Activated CD8-positive, alpha-beta memory T cell treated with anti-CD3 and anti-CD28 coated beads, Interleukin-2, amount 50 U/mL, for 24 hours (primary cell): Measurements from ENCODE around the gene PIK3CD.
A peak's percentile ranks its signal among the peaks of the same experiment; 100 is the strongest.

Experiments used
- DNase-seq: peaks from one replicate; pipeline ENCODE4 v3.0.0-alpha.2; 2020; ENCODE audit errors: extremely low read depth

The PIK3CD gene

GRCh38 chr1:9719978-9720722 lies 68.6 kb downstream of the PIK3CD start:
- no peak for DNase-seq

- no peak for DNase-seq
Measured at GRCh38 chr1:9720785-9721605, 69.5 kb downstream of the PIK3CD start.

GRCh38 chr1:9721606-9722377 lies 70.3 kb downstream of the PIK3CD start:
- DNase-seq: peak; percentile 54

- no peak for DNase-seq
Measured at GRCh38 chr1:9722378-9722749, 70.8 kb downstream of the PIK3CD start.

- DNase-seq: no peak
Measured at GRCh38 chr1:9723068-9723805, 71.7 kb downstream of the PIK3CD start.

- DNase-seq: no peak
Measured at GRCh38 chr1:9723926-9724325, 72.4 kb downstream of the PIK3CD start.

- DNase-seq: peak; percentile 42
Measured at GRCh38 chr1:9724706-9725476, 73.4 kb downstream of the PIK3CD start.

- DNase-seq: no peak
Measured at GRCh38 chr1:9726406-9726805, 74.9 kb downstream of the PIK3CD start.

- DNase-seq: no peak
Measured at GRCh38 chr1:9726905-9727595, 75.5 kb downstream of the PIK3CD start.

GRCh38 chr1:9728451-9729295 lies 77.1 kb downstream of the PIK3CD start:
- DNase-seq: no peak

- DNase-seq: no peak
Measured at GRCh38 chr1:9729523-9729922, 78.0 kb downstream of the PIK3CD start.

GRCh38 chr1:9730096-9730901 lies 78.8 kb downstream of the PIK3CD start:
- no peak for DNase-seq

- DNase-seq: no peak
Measured at GRCh38 chr1:9731051-9731537, 79.6 kb downstream of the PIK3CD start.

- no peak for DNase-seq
Measured at GRCh38 chr1:9731561-9731960, 80.0 kb downstream of the PIK3CD start.

GRCh38 chr1:9732123-9732971 lies 80.8 kb downstream of the PIK3CD start:
- no peak for DNase-seq

GRCh38 chr1:9733160-9733789 lies 81.7 kb downstream of the PIK3CD start:
- DNase-seq: no peak

GRCh38 chr1:9735800-9736199 lies 84.3 kb downstream of the PIK3CD start:
- DNase-seq: no peak
